Smooth muscle cell (in vitro differentiated cells): ENCODE measurements around the gene KATNB1. TPM values are rescaled to one million over a fixed set of nuclear protein-coding genes. Genes with fewer than 3 reads are reported as not detected.

Experiments used
- DNase-seq: peaks from one replicate; lab custom pipeline; 2025; ENCODE audit not compliant: unreplicated experiment; lab: John Stamatoyannopoulos, UW
- H2AFZ ChIP-seq: fragments of 200-600 bp; sonication (generic); 2 replicates; pipeline ENCODE4 v1.6.0; 2016; ENCODE audit warnings: antibody characterized with exemption, low read depth, mild to moderate bottlenecking
- H3F3A ChIP-seq: fragments of 200-600 bp; sonication (generic); 2 replicates; pipeline ENCODE4 v1.6.0; 2017; ENCODE audit warnings: antibody characterized with exemption, low read depth
- H3K27ac ChIP-seq: fragments of 200-600 bp; sonication (generic); 2 replicates; pipeline ENCODE4 v1.5.1; 2016; ENCODE audit warnings: low read depth, mild to moderate bottlenecking
- H3K27me3 ChIP-seq: fragments of 200-600 bp; sonication (generic); 2 replicates; pipeline ENCODE4 v1.6.1; 2016; ENCODE audit warnings: low read depth, mild to moderate bottlenecking
- H3K36me3 ChIP-seq: fragments of 200-600 bp; sonication (generic); 2 replicates; pipeline ENCODE4 v1.5.1; 2016; ENCODE audit warnings: low read depth
- H3K4me1 ChIP-seq: fragments of 200-600 bp; sonication (generic); 2 replicates; pipeline ENCODE4 v1.5.1; 2016; ENCODE audit warnings: low read depth
- H3K4me2 ChIP-seq: fragments of 200-600 bp; sonication (generic); 2 replicates; pipeline ENCODE4 v1.6.0; 2016; ENCODE audit warnings: mild to moderate bottlenecking
- H3K4me3 ChIP-seq: fragments of 200-600 bp; sonication (generic); 2 replicates; pipeline ENCODE4 v1.5.1; 2016; ENCODE audit warnings: mild to moderate bottlenecking
- H3K79me2 ChIP-seq: fragments of 200-600 bp; sonication (generic); 2 replicates; pipeline ENCODE4 v1.6.0; 2016; ENCODE audit warnings: low read depth, mild to moderate bottlenecking
- H3K9ac ChIP-seq: fragments of 200-600 bp; sonication (generic); 2 replicates; pipeline ENCODE4 v1.6.0; 2016; ENCODE audit warnings: low read depth
- H3K9me3 ChIP-seq: fragments of 200-600 bp; sonication (generic); replicated peaks from 2 replicates; pipeline ENCODE4 v1.5.1; 2016; ENCODE audit warnings: low read depth
- H4K20me1 ChIP-seq: fragments of 200-600 bp; sonication (generic); 2 replicates; pipeline ENCODE4 v1.6.0; 2016; ENCODE audit warnings: low read depth
- CTCF ChIP-seq: fragments of 200-600 bp; sonication (generic); IDR thresholded peaks from 2 replicates; pipeline ENCODE4 v1.5.1; 2017; ENCODE audit warnings: borderline replicate concordance, mild to moderate bottlenecking, antibody characterized with exemption; ENCODE audit not compliant: insufficient read depth, poor library complexity, severe bottlenecking
- WGBS: methylation state at CpG from one replicate; pipeline ENCODE4 v1.1.7; 2016; ENCODE audit warnings: low lambda C conversion rate; 5-methylcytosine and 5-hydroxymethylcytosine counted together
- polyA plus RNA-seq: library from polyadenylated mRNA; unstranded; fragments of >200 nt; fragmentation: Nextera tagmentation; extraction: Ambion mirVana; gene quantifications from 2 replicates; pipeline ENCODE4 v1.2.1, GENCODE V29; 2016
- total RNA-seq: library from RNA; depleted of rRNA; stranded (reverse); fragments of >200 nt; gene quantifications from 2 replicates; pipeline ENCODE4 v1.2.3, GENCODE V29; 2014

KATNB1 gene
- total and polyA plus RNA-seq, 2 experiments from 2014 or later: 11.9 to 23.6 TPM

- Histone ChIP-seq H3K4me3 (no peak overlapping the region), H3K79me2 (no peaks in the 10 kb centered on the region), H3F3A (no peaks in the 10 kb centered on the region), H4K20me1 (no peaks in the 10 kb centered on the region), H2AFZ (no peak overlapping the region), H3K9ac (no peak overlapping the region), H3K4me1 (no peaks in the 10 kb centered on the region), H3K9me3 (no peaks in the 10 kb centered on the region), H3K4me2 (no peak overlapping the region), H3K27me3 (no peaks in the 10 kb centered on the region), H3K36me3 (no peaks in the 10 kb centered on the region), H3K27ac (no peak overlapping the region)
- TF ChIP-seq CTCF: peak; percentile 51
- no peak for DNase-seq
- 69% methylated on average over 3 of the region's 3 CpGs for WGBS
Observed at GRCh38 chr16:57720142-57720575, 15.4 kb upstream of the KATNB1 start.

GRCh38 chr16:57721356-57722209, 14.0 kb upstream of the KATNB1 start:
- Histone ChIP-seq H3K36me3 (no peaks in the 10 kb centered on the region), H3K4me3 (no peak overlapping the region), H3F3A (no peaks in the 10 kb centered on the region), H3K4me2 (no peak overlapping the region), H3K4me1 (no peaks in the 10 kb centered on the region), H3K9me3 (no peaks in the 10 kb centered on the region), H3K79me2 (no peaks in the 10 kb centered on the region), H3K27me3 (no peaks in the 10 kb centered on the region), H4K20me1 (no peaks in the 10 kb centered on the region), H3K9ac (no peak overlapping the region), H2AFZ (no peak overlapping the region), H3K27ac (no peak overlapping the region)
- TF ChIP-seq CTCF: no peak
- 84% methylated on average over 13 of the region's 17 CpGs for WGBS
- no peak for DNase-seq

- WGBS: 95% methylated on average over 2 of the region's 2 CpGs
- no peak overlapping the region for H3K9ac ChIP-seq
- no peak for TF ChIP-seq CTCF
- no peaks in the 10 kb centered on the region for H4K20me1 ChIP-seq
- H3K79me2 ChIP-seq: no peaks in the 10 kb centered on the region
- H3K27me3 ChIP-seq: no peaks in the 10 kb centered on the region
- H3K36me3 ChIP-seq: no peaks in the 10 kb centered on the region
- DNase-seq: no peak
- no peak overlapping the region for H3K4me3 ChIP-seq
- H3F3A ChIP-seq: no peaks in the 10 kb centered on the region
- H3K4me1 ChIP-seq: no peaks in the 10 kb centered on the region
- no peak overlapping the region for H2AFZ ChIP-seq
- H3K9me3 ChIP-seq: no peaks in the 10 kb centered on the region
- no peak overlapping the region for H3K27ac ChIP-seq
- H3K4me2 ChIP-seq: no peak overlapping the region
Observed at GRCh38 chr16:57722210-57722499, 13.4 kb upstream of the KATNB1 start.

GRCh38 chr16:57722651-57723050, 12.9 kb upstream of the KATNB1 start:
- H3K4me2 ChIP-seq: no peak overlapping the region

More at GRCh38 chr16:57722651-57723050, 12.9 kb upstream of the KATNB1 start:
- WGBS: 89% methylated on average over 11 of the region's 11 CpGs
- Histone ChIP-seq H4K20me1 (no peaks in the 10 kb centered on the region), H3K4me3 (no peak overlapping the region), H2AFZ (no peak overlapping the region), H3K36me3 (no peaks in the 10 kb centered on the region), H3K79me2 (no peaks in the 10 kb centered on the region), H3K9ac (no peak overlapping the region), H3K27me3 (no peaks in the 10 kb centered on the region), H3K9me3 (no peaks in the 10 kb centered on the region), H3K27ac (no peak overlapping the region), H3F3A (no peaks in the 10 kb centered on the region), H3K4me1 (no peaks in the 10 kb centered on the region)
- no peak for TF ChIP-seq CTCF
- DNase-seq: no peak
